AG09309 (cell line): ENCODE measurements around the gene FBXW11.
"Not testable (repeated sequence)": the region's sequence is repeated elsewhere in the genome, so short reads cannot be mapped to it uniquely, and the experiment has no call there.

Source experiments
- DNase-seq: peaks from one replicate; pipeline ENCODE4 v3.0.0-alpha.2; 2010; ENCODE audit warnings: low read depth
- H3K4me3 ChIP-seq: 2 replicates; pipeline ENCODE4 v1.5.1; 2011; ENCODE audit warnings: mild to moderate bottlenecking, low read depth, low read length, moderate library complexity; ENCODE audit not compliant: control insufficient read depth
- TF ChIP-seq, protein P1 (sequence below): IDR thresholded peaks from 2 replicates; pipeline ENCODE4 v1.5.1; 2011; ENCODE audit warnings: mild to moderate bottlenecking, low read depth, low read length, inconsistent platforms; ENCODE audit not compliant: insufficient read depth, control insufficient read depth; ENCODE audit errors: missing control alignments

Gene FBXW11

DNA sequence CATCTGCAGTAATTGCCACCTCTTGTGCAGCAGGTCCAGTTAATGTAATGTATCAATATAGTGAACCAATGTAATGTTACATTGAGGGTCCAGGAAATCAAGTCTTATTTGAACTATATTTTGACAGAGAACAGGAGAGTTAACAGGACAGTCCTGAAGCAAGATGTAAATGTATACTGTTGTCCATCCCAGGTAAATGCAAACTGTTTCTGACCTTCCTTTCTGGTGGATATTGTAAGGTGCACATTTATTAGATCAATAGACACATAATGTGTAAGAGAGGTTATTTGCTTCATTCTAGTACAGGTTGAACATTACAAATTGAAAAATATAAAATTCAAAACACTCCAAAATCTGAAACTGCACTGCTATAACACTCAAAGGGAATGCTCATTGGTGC is 23.4 kb upstream of the FBXW11 start:
- no peak overlapping the region for H3K4me3 ChIP-seq
- DNase-seq, result no peak
- TF ChIP-seq, protein P1, sequence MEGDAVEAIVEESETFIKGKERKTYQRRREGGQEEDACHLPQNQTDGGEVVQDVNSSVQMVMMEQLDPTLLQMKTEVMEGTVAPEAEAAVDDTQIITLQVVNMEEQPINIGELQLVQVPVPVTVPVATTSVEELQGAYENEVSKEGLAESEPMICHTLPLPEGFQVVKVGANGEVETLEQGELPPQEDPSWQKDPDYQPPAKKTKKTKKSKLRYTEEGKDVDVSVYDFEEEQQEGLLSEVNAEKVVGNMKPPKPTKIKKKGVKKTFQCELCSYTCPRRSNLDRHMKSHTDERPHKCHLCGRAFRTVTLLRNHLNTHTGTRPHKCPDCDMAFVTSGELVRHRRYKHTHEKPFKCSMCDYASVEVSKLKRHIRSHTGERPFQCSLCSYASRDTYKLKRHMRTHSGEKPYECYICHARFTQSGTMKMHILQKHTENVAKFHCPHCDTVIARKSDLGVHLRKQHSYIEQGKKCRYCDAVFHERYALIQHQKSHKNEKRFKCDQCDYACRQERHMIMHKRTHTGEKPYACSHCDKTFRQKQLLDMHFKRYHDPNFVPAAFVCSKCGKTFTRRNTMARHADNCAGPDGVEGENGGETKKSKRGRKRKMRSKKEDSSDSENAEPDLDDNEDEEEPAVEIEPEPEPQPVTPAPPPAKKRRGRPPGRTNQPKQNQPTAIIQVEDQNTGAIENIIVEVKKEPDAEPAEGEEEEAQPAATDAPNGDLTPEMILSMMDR, result no peak

DNA sequence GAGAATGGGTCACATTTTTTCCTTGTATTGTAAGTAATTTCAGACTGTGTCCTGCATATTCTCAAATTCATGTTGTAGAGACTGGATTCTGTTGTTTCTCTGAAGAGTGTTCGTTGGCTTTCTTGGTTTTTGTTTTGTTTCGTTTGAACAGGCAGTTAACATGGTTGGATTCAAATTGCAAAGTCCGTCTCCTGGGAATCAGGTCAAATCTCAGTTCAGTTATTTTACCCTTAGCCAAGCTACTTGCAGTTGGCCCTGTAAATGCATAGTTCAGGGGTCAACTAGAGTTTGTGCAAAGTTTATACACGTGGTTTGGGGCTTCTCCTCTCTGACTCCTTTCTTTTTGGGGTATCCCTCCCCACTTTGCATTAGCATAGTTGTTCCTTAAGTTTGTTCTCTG is 21.7 kb upstream of the FBXW11 start:
- no peak overlapping the region for H3K4me3 ChIP-seq
- no peak for DNase-seq
- TF ChIP-seq, protein P1, result no peak

DNA sequence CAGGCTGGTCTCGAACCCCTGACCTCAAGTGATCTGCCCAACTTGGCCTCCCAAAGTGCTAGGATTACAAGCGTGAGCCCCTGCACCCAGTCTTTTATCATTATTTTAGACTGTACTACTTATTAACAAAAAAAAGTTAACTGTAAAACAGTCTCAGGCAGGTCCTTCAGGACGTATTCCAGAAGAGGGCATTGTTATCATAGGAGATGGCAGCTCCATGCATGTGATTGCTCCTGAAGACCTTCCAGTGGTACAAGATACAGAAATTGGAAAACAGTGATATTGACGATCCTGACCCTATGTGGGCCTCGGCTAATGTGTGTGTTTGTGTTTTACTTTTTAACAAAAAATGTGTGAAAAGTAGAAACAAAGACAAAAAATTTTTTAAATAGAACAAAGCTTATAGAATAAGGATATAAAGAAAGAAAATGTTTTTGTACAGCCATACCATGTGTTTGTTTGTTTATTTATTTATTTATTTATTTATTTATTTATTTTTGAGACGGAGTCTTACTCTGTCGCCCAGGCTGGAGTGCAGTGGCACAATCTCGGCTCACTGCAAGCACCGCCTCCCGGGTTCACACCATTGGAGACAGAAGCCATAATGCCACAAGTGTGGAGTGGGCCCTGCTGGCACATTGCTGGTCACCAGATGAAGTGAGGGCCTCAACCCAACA is 13.8 kb upstream of the FBXW11 start:
- H3K4me3 ChIP-seq, DNase-seq: not testable (repeated sequence)

DNA sequence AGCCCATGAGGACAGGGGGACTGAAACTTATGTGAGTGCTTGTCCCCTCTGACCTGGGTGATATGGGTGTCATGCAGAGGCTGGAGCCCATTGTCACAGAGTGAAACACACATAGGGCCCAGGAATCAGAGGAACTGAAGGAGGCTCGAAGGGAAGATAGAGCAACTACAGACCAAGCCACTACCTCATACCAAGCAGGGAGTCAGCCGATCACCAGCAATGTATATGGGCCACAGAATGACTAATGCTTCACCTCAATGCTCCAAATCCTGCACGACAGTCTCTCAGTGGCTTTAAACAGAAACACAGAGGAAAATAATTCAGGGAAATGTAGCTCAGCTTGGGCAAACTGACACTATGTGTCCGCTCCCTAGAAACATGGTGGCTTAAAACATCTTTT is 8.9 kb upstream of the FBXW11 start:
- no peak overlapping the region for H3K4me3 ChIP-seq
- DNase-seq, result no peak
- TF ChIP-seq, protein P1, result no peak

DNA sequence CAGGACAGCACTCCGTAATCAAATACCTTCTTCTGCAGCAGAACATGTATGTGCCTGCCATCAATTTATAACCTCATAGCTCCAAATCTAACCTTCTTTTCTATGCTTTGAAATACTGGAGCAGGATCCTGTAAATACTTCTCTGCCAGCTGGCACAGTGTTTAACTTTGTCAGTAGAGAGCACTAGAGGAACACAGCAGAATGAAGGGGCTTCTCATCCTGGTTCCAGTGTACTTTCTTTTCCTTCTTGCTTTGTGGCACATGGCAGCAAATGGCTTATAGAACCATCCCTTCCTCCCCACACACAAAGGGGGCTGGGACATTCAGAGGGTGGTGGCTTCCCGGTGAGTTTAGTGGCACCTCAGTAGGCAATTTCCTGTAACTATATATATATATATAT is 3.8 kb upstream of the FBXW11 start:
- TF ChIP-seq, protein P1, result peak; percentile 27
- DNase-seq, result no peak

DNA sequence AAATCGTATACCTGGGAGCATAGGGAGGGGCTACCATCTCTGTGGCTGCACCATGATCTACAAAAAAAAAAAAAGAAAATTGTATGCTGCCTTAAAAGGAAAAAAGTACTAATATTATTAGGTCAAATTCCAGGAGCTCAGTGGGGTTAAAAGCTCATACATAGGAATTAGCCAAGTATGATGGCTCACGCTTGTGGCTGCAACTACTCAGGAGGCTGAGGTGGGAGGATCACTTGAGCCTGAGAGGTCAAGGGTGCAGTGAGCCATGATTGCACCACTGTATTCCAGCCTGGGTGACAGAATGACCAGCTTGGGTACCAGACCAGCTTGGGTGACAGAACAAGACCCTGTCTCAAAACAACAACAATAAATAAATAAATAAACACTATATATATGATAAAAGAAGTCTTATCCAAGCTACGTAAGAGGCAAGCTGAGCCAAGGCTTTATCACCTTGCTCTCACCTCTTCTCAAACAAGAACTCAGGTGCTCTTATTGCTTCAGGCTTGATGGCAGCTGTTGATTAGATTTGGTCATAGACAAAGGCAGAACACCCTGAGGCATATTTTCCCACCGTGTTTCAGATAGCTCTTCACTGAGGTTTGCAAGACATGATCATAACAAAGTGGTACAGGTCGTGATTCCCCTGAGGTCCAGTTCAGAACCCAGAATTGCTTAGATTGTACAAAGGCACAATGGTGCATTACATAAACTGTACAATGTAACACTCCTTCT is 3.3 kb upstream of the FBXW11 start:
- H3K4me3 ChIP-seq, result no peak overlapping the region
- TF ChIP-seq, protein P1, result no peak
- DNase-seq, result no peak

More for the DNA sequence above, 3.8 kb upstream of the FBXW11 start:
- H3K4me3 ChIP-seq, result no peak overlapping the region

DNA sequence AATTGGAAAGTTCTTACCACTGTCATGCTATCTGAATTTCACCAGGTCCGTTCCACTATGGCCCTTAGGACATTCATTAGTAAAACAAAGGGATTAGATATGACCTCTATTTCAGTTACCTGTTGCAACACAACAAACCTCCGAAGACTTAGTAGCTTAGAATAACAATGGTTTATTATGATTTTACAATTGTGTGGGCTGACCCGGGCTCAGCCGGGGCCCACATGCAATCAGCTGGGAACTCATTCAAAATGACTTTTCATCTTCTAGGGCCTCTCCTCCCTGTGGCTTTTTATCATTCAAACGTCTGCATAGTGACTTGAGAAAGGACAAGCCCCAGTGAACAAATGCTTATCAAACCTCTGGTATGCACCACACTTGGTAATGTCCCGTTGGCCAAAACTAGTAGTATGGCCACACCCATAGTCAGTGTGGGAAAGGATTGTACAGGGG is 2.3 kb upstream of the FBXW11 start:
- no peak overlapping the region for H3K4me3 ChIP-seq
- TF ChIP-seq, protein P1, result no peak
- no peak for DNase-seq
